ENCODE measurements around the gene RBBP8NL.

RBBP8NL gene

DNA sequence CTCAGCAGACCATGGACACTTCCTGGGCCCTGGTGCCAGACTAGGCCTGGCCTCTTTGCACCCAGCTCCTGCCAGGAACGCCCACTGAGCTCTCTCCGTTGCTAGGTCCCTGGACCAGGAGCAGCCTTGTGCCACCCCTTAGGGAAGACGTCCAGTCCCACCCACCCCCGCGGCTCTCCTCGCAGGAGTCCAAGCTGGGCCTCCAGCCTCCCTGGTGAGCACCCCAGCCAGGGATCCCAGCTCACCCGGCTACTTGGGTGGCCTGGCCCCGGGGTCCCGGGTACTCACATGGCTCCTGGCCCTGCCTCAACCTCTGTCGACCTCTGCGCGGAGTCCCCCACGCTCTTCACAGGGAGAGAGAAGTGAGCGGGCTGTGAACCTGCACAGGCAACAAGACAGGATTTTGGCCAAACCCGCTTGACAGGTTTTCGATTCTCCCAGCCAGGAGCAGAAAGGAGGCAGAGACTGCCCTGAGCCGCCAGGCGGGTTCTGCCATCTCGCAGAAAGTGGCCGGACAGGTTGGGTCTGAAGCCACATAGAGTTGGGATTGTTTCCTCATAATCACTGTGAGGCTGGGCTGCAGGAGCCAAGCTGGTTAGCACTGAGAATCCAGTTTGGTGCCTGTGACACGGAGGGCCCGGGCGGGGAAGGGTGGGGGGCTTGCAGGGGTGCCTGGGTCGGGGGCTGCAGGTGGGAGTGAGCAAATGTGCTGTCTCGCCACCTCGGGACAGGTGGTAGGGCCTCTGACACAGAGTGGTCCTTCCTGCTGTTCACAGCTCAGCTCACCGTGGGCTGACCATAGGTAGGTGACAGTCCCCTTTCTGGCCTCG is at the start of gene RBBP8NL:
RBBP8NL (minus strand) TSS at position 368 of the 830 bp plus-strand sequence. CDS start 7,892 bp downstream, outside the sequence.
- no peak for DNase-seq

DNA sequence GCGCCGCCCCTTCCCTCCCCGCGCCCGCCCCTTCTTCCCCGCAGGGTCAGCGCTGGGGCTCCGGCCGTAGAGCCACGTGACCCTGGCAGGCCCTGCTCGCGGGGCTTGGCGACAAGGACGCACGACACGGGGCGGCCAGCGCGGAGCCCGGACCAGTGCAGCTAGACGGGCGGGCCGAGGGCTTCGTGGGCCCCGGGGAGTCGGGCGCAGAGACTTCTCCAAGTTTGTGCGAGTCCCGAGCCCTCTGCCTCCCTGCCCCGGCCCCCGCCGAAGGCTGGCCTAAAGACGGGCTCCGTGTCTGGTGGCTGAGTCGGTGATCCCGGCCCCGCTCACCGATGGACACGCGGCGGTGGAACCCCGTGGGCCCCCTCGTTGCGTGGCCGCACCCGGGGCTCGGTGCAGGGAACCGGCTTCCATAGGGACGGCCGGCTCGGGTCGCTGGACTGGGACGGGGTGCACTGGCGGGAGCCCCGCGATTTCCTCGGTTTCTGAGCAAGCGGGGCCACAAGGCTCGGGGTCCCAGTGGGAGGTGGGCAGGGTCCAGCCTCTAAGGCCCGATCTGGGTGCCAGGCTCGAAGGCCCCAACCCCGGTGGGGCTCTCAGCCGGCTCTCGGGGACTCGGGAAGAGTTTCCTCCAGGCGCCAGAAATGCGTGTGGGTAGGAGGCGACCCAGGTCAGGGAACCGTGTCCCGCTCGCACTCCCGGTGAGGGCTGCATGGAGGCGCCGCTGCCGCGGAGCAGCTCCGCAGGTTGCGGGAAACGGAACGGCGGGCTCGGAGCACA is 48.9 kb upstream of the RBBP8NL start:
- no peak for DNase-seq

DNA sequence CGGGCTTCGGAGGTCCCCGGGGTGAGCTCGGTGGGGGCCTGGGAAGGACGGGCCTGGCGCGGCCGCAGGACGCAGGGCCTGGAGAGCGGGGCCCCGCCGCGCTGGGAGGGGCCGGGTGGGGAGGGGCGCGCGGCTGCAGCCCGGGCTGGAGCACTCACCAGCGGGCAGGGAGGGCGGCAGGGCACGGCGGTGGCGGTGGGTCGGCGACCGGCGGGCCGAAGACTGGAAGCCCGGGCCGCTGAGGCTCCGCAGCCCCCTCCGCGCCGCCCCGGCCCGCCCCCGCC is 48.4 kb upstream of the RBBP8NL start, which contains the start of gene GATA5:
GATA5 (minus strand) TSS at position 224 of the 284 bp plus-strand sequence. CDS start 474 bp downstream, outside the sequence.
- no peak for DNase-seq

DNA sequence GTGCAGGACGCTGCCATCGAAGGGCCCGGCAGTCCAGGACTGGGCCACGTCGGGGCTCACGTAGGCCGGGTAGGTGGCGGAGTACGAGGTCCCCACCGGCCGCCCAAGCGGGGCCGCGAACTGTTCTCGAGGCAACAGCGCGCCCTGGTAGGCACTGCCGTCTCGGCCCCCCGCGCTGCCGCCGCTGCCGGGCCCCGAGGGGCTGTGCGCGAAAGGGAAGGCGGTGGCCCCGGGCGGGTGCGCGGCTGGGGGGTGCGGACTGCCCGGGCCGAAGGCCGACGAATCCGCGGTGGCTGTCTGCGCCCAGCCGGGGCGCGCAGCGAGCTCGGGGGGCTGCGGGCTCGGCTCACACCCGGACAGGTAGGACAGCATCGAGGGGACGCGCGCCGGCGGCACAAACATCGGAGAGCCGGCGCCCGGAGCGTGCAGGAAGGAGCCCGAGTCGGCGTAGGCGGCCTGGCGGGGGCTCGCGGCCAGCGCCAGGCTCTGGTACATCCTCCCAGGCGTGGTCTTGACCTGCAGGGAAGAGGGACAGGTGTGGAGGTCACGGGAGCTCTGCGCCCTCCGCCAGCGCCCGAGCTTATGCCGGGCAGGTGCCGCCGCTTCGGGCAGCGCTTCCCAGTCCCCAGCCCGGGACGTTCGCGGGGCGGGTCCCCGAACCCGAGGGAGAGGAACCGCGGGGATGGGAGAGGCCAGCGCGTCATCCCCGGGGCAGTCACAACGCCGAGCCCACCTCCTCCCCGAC is 47.9 kb upstream of the RBBP8NL start:
- DNase-seq, result no peak

DNA sequence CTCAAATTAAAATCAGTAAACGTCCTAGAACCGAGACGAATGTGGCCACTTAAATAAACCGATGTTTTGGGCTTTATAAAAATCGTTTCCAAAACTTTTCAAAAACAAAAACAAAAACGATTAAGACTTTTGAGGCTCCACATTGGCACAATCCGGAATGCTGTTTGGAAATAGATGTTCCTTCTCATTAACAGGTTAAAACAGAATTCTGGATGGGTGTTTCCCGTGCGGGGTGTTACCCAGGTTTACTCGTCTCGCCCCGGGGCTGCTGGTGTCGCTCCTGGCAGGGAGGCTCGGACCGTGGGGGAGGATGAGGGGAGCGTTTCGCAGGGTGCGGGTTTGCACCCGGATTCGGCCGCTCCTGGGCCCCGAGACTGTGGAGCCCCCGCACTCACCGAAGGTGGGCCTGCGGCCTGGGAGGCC is 47.3 kb upstream of the RBBP8NL start:
- no peak for DNase-seq

GRCh38 chr20:62473717-62474603 is 46.6 kb upstream of the RBBP8NL start:
- DNase-seq, result no peak

GRCh38 chr20:62472941-62473585 is 45.7 kb upstream of the RBBP8NL start:
- no peak for DNase-seq

DNA sequence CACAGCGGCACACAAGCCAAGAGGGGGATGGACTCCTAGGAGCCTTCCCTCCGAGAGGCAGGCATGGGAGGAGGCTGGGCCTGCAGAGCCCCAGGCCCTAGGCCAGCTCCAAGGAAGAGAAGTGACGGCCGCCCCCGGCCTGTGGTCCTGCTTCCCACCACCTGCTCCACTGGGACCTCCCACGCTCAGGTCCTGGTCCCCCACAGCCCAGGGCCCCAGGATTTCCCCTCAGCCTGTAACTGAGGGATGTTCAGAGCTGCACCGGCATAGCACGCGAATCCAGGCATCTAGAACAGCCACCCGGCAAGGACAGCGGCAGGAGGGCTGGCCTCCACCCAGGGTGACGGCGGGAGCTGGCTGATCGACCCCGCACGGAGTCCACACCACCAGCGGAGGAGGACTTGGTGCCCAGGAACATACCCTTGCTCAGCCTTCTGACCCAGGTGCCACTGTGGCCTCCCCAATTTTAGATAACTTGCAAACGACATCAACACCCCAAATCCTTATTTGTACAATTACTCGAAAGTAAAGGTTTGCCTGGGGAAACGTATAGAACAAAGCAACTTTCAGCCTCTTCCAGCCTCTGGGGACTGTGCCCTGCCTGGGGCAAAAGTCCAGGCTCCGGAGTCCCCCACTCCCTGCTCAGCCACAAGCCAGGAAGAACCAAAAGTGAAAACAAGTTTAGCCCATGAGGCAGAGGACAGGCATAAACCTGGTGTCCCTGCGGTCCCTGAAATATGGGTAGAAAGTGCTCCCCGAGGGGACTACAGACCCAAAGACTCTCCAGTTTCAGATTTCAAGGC is 45.0 kb upstream of the RBBP8NL start:
- DNase-seq, result no peak

DNA sequence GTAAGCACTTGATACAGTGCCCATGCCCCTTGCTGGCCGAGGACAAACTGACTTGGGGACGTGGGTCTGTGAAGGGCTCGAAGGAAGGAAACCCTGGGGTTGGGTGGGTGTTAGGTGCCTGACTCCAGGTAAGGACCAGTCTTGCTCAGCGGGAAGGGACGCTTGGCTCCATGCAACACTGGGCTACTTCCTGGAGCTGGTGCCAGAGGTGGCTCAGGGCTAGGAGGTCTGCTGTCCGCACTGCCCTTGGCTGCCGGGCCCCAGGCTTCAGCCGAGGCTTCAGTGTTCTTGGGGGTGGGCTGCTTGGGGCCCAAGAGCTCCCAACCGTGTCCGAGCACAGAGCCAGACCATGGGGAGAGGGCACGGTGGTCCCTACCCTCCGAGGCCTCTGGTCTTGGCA is 43.1 kb upstream of the RBBP8NL start:
- DNase-seq, result no peak

GRCh38 chr20:62470001-62470400 is 42.7 kb upstream of the RBBP8NL start:
- DNase-seq, result no peak

GRCh38 chr20:62469352-62469751 is 42.0 kb upstream of the RBBP8NL start:
- DNase-seq, result no peak

GRCh38 chr20:62466806-62467537 is 39.6 kb upstream of the RBBP8NL start:
- DNase-seq, result no peak

DNA sequence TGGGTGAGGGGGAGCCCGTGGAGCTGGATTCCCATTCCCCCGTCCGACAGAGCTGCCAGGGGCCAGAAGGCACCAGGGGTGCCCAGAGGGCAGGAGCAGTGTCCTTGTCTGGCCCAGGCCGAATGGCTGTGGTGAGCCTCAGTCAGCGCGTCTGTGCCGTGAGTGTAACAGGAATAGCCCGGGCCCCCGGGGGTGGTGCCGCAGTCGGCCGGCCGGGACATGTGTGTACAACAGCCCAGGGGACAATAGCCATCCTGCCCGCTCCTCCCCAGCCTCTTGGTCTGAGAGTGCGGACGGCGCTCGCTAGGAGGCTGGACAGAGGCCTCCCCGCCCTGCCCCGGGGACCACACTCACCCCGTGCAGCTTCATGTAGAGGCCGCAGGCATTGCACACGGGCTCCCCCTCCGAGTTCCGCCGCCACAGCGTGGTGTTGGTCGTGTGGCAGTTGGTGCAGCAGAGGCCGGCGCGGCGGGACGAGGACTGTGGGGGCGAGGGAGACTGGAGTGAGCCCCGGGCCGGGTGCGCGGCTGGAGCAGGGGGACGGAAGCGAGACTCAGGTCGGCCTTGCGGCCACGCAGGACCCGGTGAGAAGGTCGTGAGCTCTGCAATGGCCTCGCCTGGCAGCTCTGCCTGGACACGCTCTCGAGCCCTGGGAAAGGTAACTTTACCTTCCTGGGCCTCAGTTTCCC is 38.9 kb upstream of the RBBP8NL start:
- DNase-seq, result no peak

GRCh38 chr20:62464990-62465389 is 37.7 kb upstream of the RBBP8NL start:
- DNase-seq, result no peak

- no peak for DNase-seq
Measured at GRCh38 chr20:62464425-62464770, 37.1 kb upstream of the RBBP8NL start.

- DNase-seq, result no peak
Measured at GRCh38 chr20:62463651-62464424, 36.5 kb upstream of the RBBP8NL start.

DNA sequence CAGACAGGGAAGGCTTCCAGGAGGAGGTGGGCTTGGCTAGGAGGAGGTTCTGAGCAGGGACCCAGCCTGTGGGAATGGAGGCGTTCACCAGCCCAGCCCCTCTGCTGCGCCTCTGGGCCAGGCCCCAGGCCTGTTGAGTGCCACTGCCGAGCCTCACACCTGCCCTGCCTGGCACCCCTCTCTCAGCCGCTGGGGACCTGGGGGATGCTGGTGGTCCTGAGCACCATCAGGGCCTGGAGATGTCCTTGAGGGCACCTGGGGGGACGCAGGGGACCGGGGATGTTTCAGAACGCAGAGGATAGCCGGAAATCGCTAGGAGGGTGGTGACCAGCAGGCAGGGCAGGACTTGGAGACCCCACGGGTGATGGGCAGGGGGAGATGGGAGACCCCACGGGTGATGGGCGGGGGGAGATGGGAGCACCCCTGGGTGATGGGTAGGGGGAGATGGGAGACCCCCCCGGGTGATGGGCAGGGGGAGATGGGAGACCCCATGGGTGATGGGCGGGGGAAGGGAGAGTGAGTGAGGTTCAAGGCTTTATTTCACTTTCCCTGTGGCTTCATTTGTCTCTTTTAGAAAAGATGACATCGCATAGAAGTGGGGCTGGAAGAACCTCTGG is 35.7 kb upstream of the RBBP8NL start:
- no peak for DNase-seq

GRCh38 chr20:62461834-62462233 is 34.5 kb upstream of the RBBP8NL start:
- DNase-seq, result no peak
